Trophoblast cell (in vitro differentiated cells and primary cell): ENCODE results near the gene DDX47.
"Not testable (repeated sequence)": the region's sequence is repeated elsewhere in the genome, so short reads cannot be mapped to it uniquely, and the experiment has no call there.

ENCODE experiments used
- DNase-seq, 2 donors: peaks; one replicate each; pipeline ENCODE4 v3.0.0-alpha.2; 2016
- H2AFZ ChIP-seq: 2 replicates; pipeline ENCODE4 v1.6.1; 2013; ENCODE audit warnings: low read length, moderate library complexity, mild to moderate bottlenecking; ENCODE audit not compliant: insufficient read depth, poor library complexity
- H2AK5ac ChIP-seq: 2 replicates; pipeline ENCODE4 v1.6.1; 2013; ENCODE audit warnings: mild to moderate bottlenecking, low read length
- H2BK120ac ChIP-seq: 2 replicates; pipeline ENCODE4 v1.6.1; 2013; ENCODE audit warnings: low read length, mild to moderate bottlenecking, moderate library complexity; ENCODE audit not compliant: insufficient read depth, poor library complexity
- H2BK12ac ChIP-seq: 2 replicates; pipeline ENCODE4 v1.6.1; 2013; ENCODE audit warnings: mild to moderate bottlenecking, low read length, moderate library complexity
- H2BK5ac ChIP-seq: 2 replicates; pipeline ENCODE4 v1.6.1; 2013; ENCODE audit warnings: low read length, low read depth, moderate library complexity, mild to moderate bottlenecking; ENCODE audit not compliant: poor library complexity
- H3K14ac ChIP-seq: 2 replicates; pipeline ENCODE4 v1.6.1; 2013; ENCODE audit warnings: mild to moderate bottlenecking, low read length
- H3K18ac ChIP-seq: 2 replicates; pipeline ENCODE4 v1.6.1; 2013; ENCODE audit warnings: mild to moderate bottlenecking, low read length
- H3K23ac ChIP-seq: 2 replicates; pipeline ENCODE4 v1.6.1; 2013; ENCODE audit warnings: low read length
- H3K27ac ChIP-seq: 2 replicates; pipeline ENCODE4 v1.5.1; 2013; ENCODE audit warnings: low read depth, mild to moderate bottlenecking, inconsistent platforms, low read length, moderate library complexity
- H3K27me3 ChIP-seq: 2 replicates; pipeline ENCODE4 v1.6.1; 2013; ENCODE audit warnings: inconsistent platforms, mild to moderate bottlenecking, low read length, moderate library complexity; ENCODE audit not compliant: insufficient read depth
- H3K36me3 ChIP-seq, 2 experiments: 1 replicate in 1 of 2; 2 replicates in 1 of 2; pipeline ENCODE4 v1.6.1; 2013; ENCODE audit warnings: low read length in 2 of 2, mild to moderate bottlenecking in 2 of 2, moderate library complexity in 1 of 2; ENCODE audit not compliant: insufficient read depth in 2 of 2, control insufficient read depth in 1 of 2
- H3K4ac ChIP-seq: 2 replicates; pipeline ENCODE4 v1.6.1; 2013; ENCODE audit warnings: low read depth, mild to moderate bottlenecking, low read length, moderate library complexity
- H3K4me1 ChIP-seq, 2 experiments: 1 replicate in 1 of 2; 2 replicates in 1 of 2; pipeline ENCODE4 v1.6.1; 2013; ENCODE audit warnings: low read length in 2 of 2, mild to moderate bottlenecking in 2 of 2, moderate library complexity in 1 of 2; ENCODE audit not compliant: insufficient read depth in 2 of 2, control insufficient read depth in 1 of 2
- H3K4me2 ChIP-seq: 2 replicates; pipeline ENCODE4 v1.6.1; 2013; ENCODE audit warnings: inconsistent platforms, mild to moderate bottlenecking, low read length, moderate library complexity
- H3K4me3 ChIP-seq: 2 replicates; pipeline ENCODE4 v1.5.1; 2013; ENCODE audit warnings: mild to moderate bottlenecking, low read depth, low read length, inconsistent platforms
- H3K79me1 ChIP-seq: one replicate; pipeline ENCODE4 v1.6.1; 2013; ENCODE audit warnings: low read length
- H3K79me2 ChIP-seq: 2 replicates; pipeline ENCODE4 v1.6.1; 2013; ENCODE audit warnings: low read length, mild to moderate bottlenecking; ENCODE audit not compliant: control insufficient read depth, insufficient read depth, poor library complexity
- H3K9ac ChIP-seq: 2 replicates; pipeline ENCODE4 v1.6.1; 2013; ENCODE audit warnings: mild to moderate bottlenecking, low read length
- H3K9me3 ChIP-seq: 2 replicates; pipeline ENCODE4 v1.6.1; 2013; ENCODE audit warnings: low read depth, mild to moderate bottlenecking, control low read depth, inconsistent platforms, low read length; ENCODE audit not compliant: insufficient read depth
- H4K12ac ChIP-seq: 2 replicates; pipeline ENCODE4 v1.6.1; 2013; ENCODE audit warnings: low read depth, mild to moderate bottlenecking, low read length, moderate library complexity
- H4K8ac ChIP-seq: 2 replicates; pipeline ENCODE4 v1.6.1; 2013; ENCODE audit warnings: low read depth, mild to moderate bottlenecking, low read length, moderate library complexity
- H4K91ac ChIP-seq: one replicate; pipeline ENCODE4 v1.6.1; 2013; ENCODE audit warnings: low read depth, mild to moderate bottlenecking, low read length, moderate library complexity
- WGBS: extraction: QIAGEN DNeasy Blood & Tissue Kit; methylation state at CpG from one replicate; pipeline ENCODE4 v1.1.7; 2013; ENCODE audit warnings: missing lambda C conversion rate; ENCODE audit not compliant: insufficient read length, insufficient coverage; ENCODE audit errors: extremely low coverage; 5-methylcytosine and 5-hydroxymethylcytosine counted together

The DDX47 gene

GRCh38 chr12:12839003-12839395 lies 25.9 kb downstream of the DDX47 start:
- Histone ChIP-seq H3K9ac (no peak overlapping the region), H2AFZ (no peak overlapping the region), H3K4me3 (no peak overlapping the region), H3K4me1 (peaks cover 15 to 20% of the 10 kb centered on the region in 2 experiments), H3K27ac (no peak overlapping the region), H3K27me3 (no peaks in the 10 kb centered on the region), H2BK12ac (no peak overlapping the region), H4K12ac (no peak overlapping the region), H2BK5ac (no peak overlapping the region), H4K8ac (no peak overlapping the region), H2AK5ac (no peak overlapping the region), H4K91ac (no peak overlapping the region), H3K4me2 (no peak overlapping the region), H3K23ac (no peak overlapping the region), H3K9me3 (no peaks in the 10 kb centered on the region), H3K14ac (no peak overlapping the region), H3K79me2 (peaks cover 2% of the 10 kb centered on the region), H3K36me3 (peaks cover 0 to 2% of the 10 kb centered on the region in 2 experiments), H2BK120ac (no peak overlapping the region), H3K4ac (no peak overlapping the region), H3K79me1 (peaks cover 17% of the 10 kb centered on the region), H3K18ac (no peak overlapping the region)
- no peak for DNase-seq
- no CpG with 5 or more reads among the region's 1 CpG for WGBS

DNA sequence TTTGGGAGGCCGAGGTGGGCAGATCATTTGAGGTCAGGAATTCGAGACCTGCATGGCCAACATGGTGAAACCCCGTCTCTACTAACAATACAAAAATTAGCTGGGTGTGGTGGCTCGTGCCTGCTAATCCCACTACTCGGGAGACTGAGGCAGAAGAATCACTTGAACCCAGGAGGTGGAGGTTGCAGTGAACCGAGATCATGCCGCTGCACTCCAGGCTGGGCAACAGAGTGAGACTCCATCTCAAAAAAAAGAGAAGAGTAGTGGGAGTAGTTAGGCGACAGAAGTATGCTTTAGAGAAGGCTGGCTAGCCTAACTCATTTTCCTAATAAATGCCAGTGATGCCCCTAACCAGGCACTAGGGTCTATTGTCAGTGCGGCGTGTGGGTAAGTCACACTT lies 26.3 kb downstream of the DDX47 start:
- H3K36me3 ChIP-seq, H3K4ac ChIP-seq, H4K12ac ChIP-seq, H3K79me2 ChIP-seq, H3K4me2 ChIP-seq, H3K4me3 ChIP-seq, H3K23ac ChIP-seq, DNase-seq, H2BK5ac ChIP-seq, H3K9ac ChIP-seq, H3K27me3 ChIP-seq, H4K8ac ChIP-seq, H3K9me3 ChIP-seq, H2AFZ ChIP-seq: not testable (repeated sequence)
- H2BK120ac ChIP-seq = peak overlapping the region; percentile 59
- peak overlapping the region; percentile 17 for H3K27ac ChIP-seq
- WGBS = no CpG with 5 or more reads among the region's 10 CpGs
- peak overlapping the region; percentile 77 for H4K91ac ChIP-seq
- peaks cover 15 to 20% of the 10 kb centered on the region in 2 experiments for H3K4me1 ChIP-seq
- peaks cover 17% of the 10 kb centered on the region for H3K79me1 ChIP-seq
- H2BK12ac ChIP-seq = peak overlapping the region; percentile 95
- H3K14ac ChIP-seq = peak overlapping the region; percentile 58
- peak overlapping the region; percentile 26 for H2AK5ac ChIP-seq
- peak overlapping the region; percentile 66 for H3K18ac ChIP-seq

DNA sequence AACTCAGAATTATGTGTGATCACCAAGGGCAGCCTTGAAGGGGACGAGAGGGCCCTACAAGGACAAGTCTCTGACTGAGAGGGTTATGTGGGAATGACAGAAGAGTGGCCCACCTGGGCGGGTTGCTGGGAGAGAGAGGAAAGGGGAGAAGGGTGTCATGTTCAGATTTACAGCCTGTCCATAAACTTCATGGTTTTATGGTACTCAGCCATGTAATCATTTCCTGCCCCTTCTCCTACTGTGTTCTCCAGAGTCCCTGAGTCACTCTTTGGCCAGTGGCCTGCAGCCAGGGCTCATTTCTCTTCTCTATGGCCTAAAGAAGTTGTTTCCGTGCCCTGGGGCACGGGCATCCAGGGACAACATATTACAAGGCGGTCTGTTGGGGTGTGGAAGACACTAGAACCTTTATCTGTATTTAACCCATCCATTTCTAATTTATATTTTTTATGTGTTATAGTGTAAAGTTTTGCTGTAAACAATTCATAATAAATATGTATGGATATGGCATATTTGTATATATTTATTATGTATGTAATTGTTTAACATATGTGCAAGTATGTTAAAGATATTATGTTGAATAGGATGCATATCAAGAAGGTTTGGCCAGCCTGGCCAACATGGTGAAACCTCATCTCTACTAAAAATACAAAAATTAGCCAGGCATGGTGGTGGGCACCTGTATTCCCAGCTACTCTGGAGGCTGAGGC lies 26.9 kb downstream of the DDX47 start:
- H2AK5ac ChIP-seq = peak overlapping the region; percentile 26
- H3K4ac ChIP-seq = no peak overlapping the region
- H3K14ac ChIP-seq = peak overlapping the region; percentile 58
- peak overlapping the region; percentile 77 for H4K91ac ChIP-seq
- no peak overlapping the region for H3K4me3 ChIP-seq
- peak overlapping the region; percentile 17 for H3K27ac ChIP-seq
- WGBS = no CpG with 5 or more reads among the region's 5 CpGs
- H3K4me2 ChIP-seq = no peak overlapping the region
- DNase-seq = peak in 1 of 2 donors; percentile 20
- H3K9ac ChIP-seq = no peak overlapping the region
- H3K23ac ChIP-seq = no peak overlapping the region
- H3K79me1 ChIP-seq = peaks cover 13% of the 10 kb centered on the region
- H3K27me3 ChIP-seq = no peaks in the 10 kb centered on the region
- no peak overlapping the region for H2AFZ ChIP-seq
- H4K8ac ChIP-seq = no peak overlapping the region
- H3K4me1 ChIP-seq = peaks cover 15 to 17% of the 10 kb centered on the region in 2 experiments
- H3K9me3 ChIP-seq = no peaks in the 10 kb centered on the region
- H2BK12ac ChIP-seq = peak overlapping the region; percentile 95
- H3K79me2 ChIP-seq = peaks cover 2% of the 10 kb centered on the region
- peak overlapping the region; percentile 66 for H3K18ac ChIP-seq
- peak overlapping the region; percentile 59 for H2BK120ac ChIP-seq
- H3K36me3 ChIP-seq = peaks cover 0 to 2% of the 10 kb centered on the region in 2 experiments
- no peak overlapping the region for H2BK5ac ChIP-seq
- H4K12ac ChIP-seq = no peak overlapping the region

DNA sequence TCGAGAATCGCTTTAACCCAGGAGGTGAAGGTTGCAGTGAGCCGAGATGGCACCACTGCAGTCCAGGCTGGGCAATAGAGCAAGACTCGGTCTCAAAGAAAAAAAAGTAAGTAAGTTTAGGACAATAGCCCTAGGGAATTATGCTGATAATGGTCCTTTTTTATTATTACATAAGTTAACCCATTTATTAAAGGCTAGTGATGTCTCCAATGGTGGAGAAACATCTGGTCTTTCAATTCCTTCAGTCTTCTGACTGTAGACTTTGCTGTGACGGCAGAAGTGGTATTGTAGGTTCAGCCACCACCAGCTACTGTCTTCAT lies 27.4 kb downstream of the DDX47 start:
- Histone ChIP-seq H3K9ac (no peak overlapping the region), H3K27me3 (no peaks in the 10 kb centered on the region), H3K14ac (no peak overlapping the region), H3K79me2 (peaks cover 2% of the 10 kb centered on the region), H3K4me2 (no peak overlapping the region), H3K27ac (no peak overlapping the region), H3K18ac (no peak overlapping the region), H4K91ac (no peak overlapping the region), H3K4me3 (no peak overlapping the region), H2BK5ac (no peak overlapping the region), H3K79me1 (peaks cover 12% of the 10 kb centered on the region), H3K4ac (no peak overlapping the region), H2BK120ac (no peak overlapping the region), H2BK12ac (no peak overlapping the region), H3K23ac (no peak overlapping the region), H2AK5ac (no peak overlapping the region), H4K12ac (no peak overlapping the region), H3K4me1 (peaks cover 15 to 17% of the 10 kb centered on the region in 2 experiments), H3K36me3 (peaks cover 0 to 2% of the 10 kb centered on the region in 2 experiments), H4K8ac (no peak overlapping the region), H3K9me3 (no peaks in the 10 kb centered on the region), H2AFZ (no peak overlapping the region)
- DNase-seq = no peak
- WGBS = no CpG with 5 or more reads among the region's 5 CpGs
